HepG2 (cell line): ENCODE results near the gene PAQR3.

Experiments
- EZH2 ChIP-seq: conservative IDR thresholded peaks from 2 replicates; pipeline ENCODE4 v1.6.1; 2012; ENCODE audit warnings: mild to moderate bottlenecking, low read depth, low read length, moderate library complexity
- GLI4 ChIP-seq: sonication (generic); formaldehyde crosslinking; IDR thresholded peaks from 2 replicates; pipeline ENCODE4 v1.5.1; 2020; ENCODE audit warnings: missing genetic modification reagents, mild to moderate bottlenecking, moderate library complexity, borderline replicate concordance
- NFATC3 ChIP-seq: sonication (generic); formaldehyde crosslinking; IDR thresholded peaks from 2 replicates; pipeline ENCODE4 v1.5.1; 2020; ENCODE audit warnings: mild to moderate bottlenecking, missing genetic modification reagents
- POLR2AphosphoS5 ChIP-seq: IDR thresholded peaks from 2 replicates; pipeline ENCODE4 v1.6.1; 2012; ENCODE audit warnings: low read depth, low read length
- TAF1 ChIP-seq: sonication (generic); formaldehyde crosslinking; IDR thresholded peaks from 2 replicates; pipeline ENCODE4 v1.4.0; 2020; ENCODE audit warnings: missing genetic modification reagents
- TBP ChIP-seq: sonication (generic); formaldehyde crosslinking; IDR thresholded peaks from 2 replicates; pipeline ENCODE4 v1.5.0; 2020; ENCODE audit warnings: missing genetic modification reagents
- ZBTB7A ChIP-seq: sonication (generic); formaldehyde crosslinking; IDR thresholded peaks from 2 replicates; pipeline ENCODE4 v1.8.0; 2022; ENCODE audit warnings: mild to moderate bottlenecking, missing genetic modification reagents
- ZFP41 ChIP-seq: sonication (generic); formaldehyde crosslinking; IDR thresholded peaks from 2 replicates; pipeline ENCODE4 v1.4.0; 2020; ENCODE audit warnings: mild to moderate bottlenecking, missing genetic modification reagents, borderline replicate concordance
- ZNF280B ChIP-seq: sonication (generic); formaldehyde crosslinking; IDR thresholded peaks from 2 replicates; pipeline ENCODE4 v1.5.0; 2020; ENCODE audit warnings: missing genetic modification reagents, mild to moderate bottlenecking, borderline replicate concordance
- ZNF280D ChIP-seq: sonication (generic); formaldehyde crosslinking; IDR thresholded peaks from 2 replicates; pipeline ENCODE4 v1.5.1; 2020; ENCODE audit warnings: mild to moderate bottlenecking, missing genetic modification reagents
- ZNF746 ChIP-seq: sonication (generic); formaldehyde crosslinking; IDR thresholded peaks from 2 replicates; pipeline ENCODE4 v1.8.0; 2022; ENCODE audit warnings: mild to moderate bottlenecking, missing genetic modification reagents
- TF ChIP-seq, protein P1 (sequence below): sonication (generic); formaldehyde crosslinking; IDR thresholded peaks from 2 replicates; pipeline ENCODE4 v1.5.0; 2020; ENCODE audit warnings: mild to moderate bottlenecking, missing genetic modification reagents, moderate library complexity

GRCh38 chr4:78899302-78899701 is 39.9 kb downstream of the PAQR3 start:
- TF ChIP-seq EZH2 (no peak), ZNF280B (CRISPR knock-in tag) (no peak), ZBTB7A (no peak), TBP (no peak), ZFP41 (CRISPR knock-in tag) (no peak), POLR2AphosphoS5 (no peak), TAF1 (CRISPR knock-in tag) (no peak), GLI4 (no peak), ZNF280D (CRISPR knock-in tag) (no peak), ZNF746 (CRISPR knock-in tag) (no peak), NFATC3 (CRISPR knock-in tag) (no peak)
- TF ChIP-seq, protein P1, sequence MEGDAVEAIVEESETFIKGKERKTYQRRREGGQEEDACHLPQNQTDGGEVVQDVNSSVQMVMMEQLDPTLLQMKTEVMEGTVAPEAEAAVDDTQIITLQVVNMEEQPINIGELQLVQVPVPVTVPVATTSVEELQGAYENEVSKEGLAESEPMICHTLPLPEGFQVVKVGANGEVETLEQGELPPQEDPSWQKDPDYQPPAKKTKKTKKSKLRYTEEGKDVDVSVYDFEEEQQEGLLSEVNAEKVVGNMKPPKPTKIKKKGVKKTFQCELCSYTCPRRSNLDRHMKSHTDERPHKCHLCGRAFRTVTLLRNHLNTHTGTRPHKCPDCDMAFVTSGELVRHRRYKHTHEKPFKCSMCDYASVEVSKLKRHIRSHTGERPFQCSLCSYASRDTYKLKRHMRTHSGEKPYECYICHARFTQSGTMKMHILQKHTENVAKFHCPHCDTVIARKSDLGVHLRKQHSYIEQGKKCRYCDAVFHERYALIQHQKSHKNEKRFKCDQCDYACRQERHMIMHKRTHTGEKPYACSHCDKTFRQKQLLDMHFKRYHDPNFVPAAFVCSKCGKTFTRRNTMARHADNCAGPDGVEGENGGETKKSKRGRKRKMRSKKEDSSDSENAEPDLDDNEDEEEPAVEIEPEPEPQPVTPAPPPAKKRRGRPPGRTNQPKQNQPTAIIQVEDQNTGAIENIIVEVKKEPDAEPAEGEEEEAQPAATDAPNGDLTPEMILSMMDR (CRISPR knock-in tag): no peak
